ENCODE data around the gene WDFY3. TPM values are rescaled to one million over a fixed set of nuclear protein-coding genes. Genes with fewer than 3 reads are reported as not detected.

The WDFY3 gene, protein sequence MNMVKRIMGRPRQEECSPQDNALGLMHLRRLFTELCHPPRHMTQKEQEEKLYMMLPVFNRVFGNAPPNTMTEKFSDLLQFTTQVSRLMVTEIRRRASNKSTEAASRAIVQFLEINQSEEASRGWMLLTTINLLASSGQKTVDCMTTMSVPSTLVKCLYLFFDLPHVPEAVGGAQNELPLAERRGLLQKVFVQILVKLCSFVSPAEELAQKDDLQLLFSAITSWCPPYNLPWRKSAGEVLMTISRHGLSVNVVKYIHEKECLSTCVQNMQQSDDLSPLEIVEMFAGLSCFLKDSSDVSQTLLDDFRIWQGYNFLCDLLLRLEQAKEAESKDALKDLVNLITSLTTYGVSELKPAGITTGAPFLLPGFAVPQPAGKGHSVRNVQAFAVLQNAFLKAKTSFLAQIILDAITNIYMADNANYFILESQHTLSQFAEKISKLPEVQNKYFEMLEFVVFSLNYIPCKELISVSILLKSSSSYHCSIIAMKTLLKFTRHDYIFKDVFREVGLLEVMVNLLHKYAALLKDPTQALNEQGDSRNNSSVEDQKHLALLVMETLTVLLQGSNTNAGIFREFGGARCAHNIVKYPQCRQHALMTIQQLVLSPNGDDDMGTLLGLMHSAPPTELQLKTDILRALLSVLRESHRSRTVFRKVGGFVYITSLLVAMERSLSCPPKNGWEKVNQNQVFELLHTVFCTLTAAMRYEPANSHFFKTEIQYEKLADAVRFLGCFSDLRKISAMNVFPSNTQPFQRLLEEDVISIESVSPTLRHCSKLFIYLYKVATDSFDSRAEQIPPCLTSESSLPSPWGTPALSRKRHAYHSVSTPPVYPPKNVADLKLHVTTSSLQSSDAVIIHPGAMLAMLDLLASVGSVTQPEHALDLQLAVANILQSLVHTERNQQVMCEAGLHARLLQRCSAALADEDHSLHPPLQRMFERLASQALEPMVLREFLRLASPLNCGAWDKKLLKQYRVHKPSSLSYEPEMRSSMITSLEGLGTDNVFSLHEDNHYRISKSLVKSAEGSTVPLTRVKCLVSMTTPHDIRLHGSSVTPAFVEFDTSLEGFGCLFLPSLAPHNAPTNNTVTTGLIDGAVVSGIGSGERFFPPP (N-terminal part only)
- total RNA-seq (100 to 1,000 TPM; 126 to 168 TPM), polyA plus RNA-seq (ENCODE audit: insufficient read depth, low read depth, low replicate concordance) (31.7 TPM)
- long read RNA-seq, donor 1: 0 reads
- long read RNA-seq, donor 2: 0 reads

- 1% methylated on average over 33 to 57 of the region's 58 CpGs for WGBS, 2 donors
- intact Hi-C loops (cut with DNase I; ENCODE audit: low total_unique reads): no loop called here
- TF ChIP-seq, protein P1, sequence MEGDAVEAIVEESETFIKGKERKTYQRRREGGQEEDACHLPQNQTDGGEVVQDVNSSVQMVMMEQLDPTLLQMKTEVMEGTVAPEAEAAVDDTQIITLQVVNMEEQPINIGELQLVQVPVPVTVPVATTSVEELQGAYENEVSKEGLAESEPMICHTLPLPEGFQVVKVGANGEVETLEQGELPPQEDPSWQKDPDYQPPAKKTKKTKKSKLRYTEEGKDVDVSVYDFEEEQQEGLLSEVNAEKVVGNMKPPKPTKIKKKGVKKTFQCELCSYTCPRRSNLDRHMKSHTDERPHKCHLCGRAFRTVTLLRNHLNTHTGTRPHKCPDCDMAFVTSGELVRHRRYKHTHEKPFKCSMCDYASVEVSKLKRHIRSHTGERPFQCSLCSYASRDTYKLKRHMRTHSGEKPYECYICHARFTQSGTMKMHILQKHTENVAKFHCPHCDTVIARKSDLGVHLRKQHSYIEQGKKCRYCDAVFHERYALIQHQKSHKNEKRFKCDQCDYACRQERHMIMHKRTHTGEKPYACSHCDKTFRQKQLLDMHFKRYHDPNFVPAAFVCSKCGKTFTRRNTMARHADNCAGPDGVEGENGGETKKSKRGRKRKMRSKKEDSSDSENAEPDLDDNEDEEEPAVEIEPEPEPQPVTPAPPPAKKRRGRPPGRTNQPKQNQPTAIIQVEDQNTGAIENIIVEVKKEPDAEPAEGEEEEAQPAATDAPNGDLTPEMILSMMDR (IDR thresholded peaks at IDR 0.05): no peak
- TF ChIP-seq POLR2A (IDR thresholded peaks at IDR 0.05): peak; percentile 11
- no peaks in the 10 kb centered on the region for H3K36me3 ChIP-seq (ENCODE audit: low read depth, missing control alignments)
- H3K4me3 ChIP-seq: peak within 1 kb of the TSS; percentile 89 to 90
- no peaks in the 10 kb centered on the region for H3K27me3 ChIP-seq
- DNase-seq: peak; percentile 90
- H3K4me1 ChIP-seq: peaks cover 18% of the 10 kb centered on the region
- no peaks in the 10 kb centered on the region for H3K9me3 ChIP-seq
- H3K27ac ChIP-seq: peak within 1 kb of the TSS; percentile 95 to 96
Measured at GRCh38 chr4:84966382-84967242, at the start of gene WDFY3. Gene WDFY3 (minus strand): TSS chr4:84966690. CDS start chr4:84860591, 106,099 bp downstream.

- 96 to 100% methylated on average over 2 of the region's 2 CpGs for WGBS, 2 donors
- Histone ChIP-seq H3K36me3 (ENCODE audit: low read depth, missing control alignments) (no peaks in the 10 kb centered on the region), H3K4me1 (no peaks in the 10 kb centered on the region), H3K4me3 (no peak overlapping the region), H3K9me3 (no peaks in the 10 kb centered on the region), H3K27me3 (no peaks in the 10 kb centered on the region), H3K27ac (no peak overlapping the region)
- no peak for TF ChIP-seq POLR2A (IDR thresholded peaks at IDR 0.05)
- TF ChIP-seq, protein P1 (IDR thresholded peaks at IDR 0.05): no peak
- DNase-seq: no peak
- intact Hi-C loops (cut with DNase I; ENCODE audit: low total_unique reads): no loop called here
Measured at GRCh38 chr4:85005865-85006377, 39.4 kb upstream of the WDFY3 start.

DNA sequence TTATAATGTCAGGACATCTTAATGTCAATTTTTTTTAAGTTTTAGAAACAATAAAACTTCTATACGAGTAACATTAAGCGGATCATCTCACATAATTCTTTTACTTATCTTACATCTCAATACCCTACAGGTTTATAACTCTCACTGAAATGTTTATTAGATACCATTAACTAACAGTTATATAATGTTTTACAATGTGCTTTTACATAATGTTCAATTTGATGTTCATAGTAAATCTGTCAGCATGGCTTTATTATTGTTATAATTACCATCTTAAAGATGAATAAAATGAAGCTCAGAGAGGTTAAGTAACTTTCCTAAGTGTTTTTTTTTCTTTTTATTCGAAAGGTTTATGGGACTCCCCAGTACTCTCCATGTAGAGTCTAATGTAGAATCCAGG is 33.9 kb upstream of the WDFY3 start:
- Histone ChIP-seq H3K27me3 (no peaks in the 10 kb centered on the region), H3K9me3 (no peaks in the 10 kb centered on the region), H3K4me1 (no peaks in the 10 kb centered on the region), H3K36me3 (ENCODE audit: low read depth, missing control alignments) (no peaks in the 10 kb centered on the region), H3K4me3 (no peak overlapping the region), H3K27ac (no peak overlapping the region)
- WGBS, 2 donors: 82 to 86% methylated on average over 3 of the region's 3 CpGs
- intact Hi-C loops (cut with DNase I; ENCODE audit: low total_unique reads): no loop called here
- no peak for DNase-seq
- TF ChIP-seq, protein P1 (IDR thresholded peaks at IDR 0.05): no peak
- TF ChIP-seq POLR2A (IDR thresholded peaks at IDR 0.05): no peak

GRCh38 chr4:84995386-84995785 is 28.9 kb upstream of the WDFY3 start:
- Histone ChIP-seq H3K27me3 (no peaks in the 10 kb centered on the region), H3K9me3 (no peaks in the 10 kb centered on the region), H3K27ac (no peak overlapping the region), H3K4me3 (no peak overlapping the region), H3K36me3 (ENCODE audit: low read depth, missing control alignments) (no peaks in the 10 kb centered on the region), H3K4me1 (no peaks in the 10 kb centered on the region)
- intact Hi-C loops (cut with DNase I; ENCODE audit: low total_unique reads): no loop called here
- TF ChIP-seq, protein P1 (IDR thresholded peaks at IDR 0.05): no peak
- DNase-seq: no peak
- WGBS, 2 donors: 90 to 99% methylated on average over 3 of the region's 3 CpGs

Measured in testis (tissue), 5 donors.